Stimulated activated CD8-positive, alpha-beta memory T cell treated with anti-CD3 and anti-CD28 coated beads, Interleukin-2, amount 100 ng/mL, for 1 hour (primary cell): ENCODE data around the gene ALDH1A2.

Experiments used
- DNase-seq, 2 donors: peaks; one replicate each; pipeline ENCODE4 v3.0.0-alpha.2; 2020; ENCODE audit warnings: low read depth in 2 of 2

ALDH1A2 gene

DNA sequence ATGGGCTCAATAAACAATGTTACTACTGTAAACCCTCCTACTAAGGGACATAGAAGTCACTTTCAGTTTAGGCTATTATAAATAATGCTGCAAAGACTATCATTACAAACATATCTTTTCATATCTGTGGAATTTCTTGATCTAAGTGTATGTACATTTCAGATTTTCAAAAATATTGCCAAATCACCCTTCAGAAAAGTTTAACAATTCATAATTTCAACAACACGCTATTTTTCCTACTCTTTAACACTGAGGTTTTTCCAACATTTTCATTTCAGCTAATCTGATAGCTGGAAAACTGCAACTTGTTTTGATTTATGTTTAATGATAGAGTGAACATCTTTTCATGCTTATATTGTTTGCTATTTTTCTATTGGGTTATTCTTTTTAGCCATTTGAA, 69.0 kb downstream of the ALDH1A2 start:
- no peak for DNase-seq

DNA sequence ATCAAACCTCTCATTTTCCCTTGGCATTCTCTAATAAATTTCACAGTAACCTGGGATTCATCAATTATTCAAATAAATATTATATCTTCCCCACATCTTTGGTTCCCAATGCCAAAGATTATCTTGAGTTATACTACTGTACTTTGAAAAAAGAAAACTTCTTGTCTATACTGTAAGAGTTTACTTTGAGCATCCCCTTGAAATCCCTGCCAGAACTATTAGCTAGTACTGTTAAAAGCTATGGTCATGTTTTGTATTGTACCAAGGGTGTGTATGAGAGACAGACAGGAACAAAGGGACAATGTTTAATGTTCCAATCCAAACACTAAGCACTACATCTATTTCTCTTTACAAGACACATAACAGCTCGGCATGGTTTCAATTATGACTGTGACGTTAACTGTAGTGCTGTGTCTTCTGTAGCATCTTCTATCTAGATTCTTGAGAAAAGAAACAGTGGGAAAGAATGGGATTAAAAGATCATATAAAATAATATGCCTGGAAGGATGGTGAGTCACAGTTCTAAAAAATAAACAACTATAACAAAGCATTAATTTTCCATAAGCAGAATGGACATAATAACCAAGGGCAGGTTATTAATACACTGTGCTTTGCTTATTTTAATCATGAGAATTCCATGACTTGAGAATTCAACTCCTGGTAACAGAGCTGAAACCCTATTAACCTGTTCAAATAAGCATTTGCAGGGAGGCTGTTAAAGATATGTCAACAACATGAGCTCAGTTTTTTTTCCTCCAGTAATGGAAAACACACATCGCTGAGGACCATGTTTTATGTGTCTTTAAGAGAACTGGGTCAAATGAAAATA, 71.1 kb downstream of the ALDH1A2 start:
- DNase-seq: no peak

DNA sequence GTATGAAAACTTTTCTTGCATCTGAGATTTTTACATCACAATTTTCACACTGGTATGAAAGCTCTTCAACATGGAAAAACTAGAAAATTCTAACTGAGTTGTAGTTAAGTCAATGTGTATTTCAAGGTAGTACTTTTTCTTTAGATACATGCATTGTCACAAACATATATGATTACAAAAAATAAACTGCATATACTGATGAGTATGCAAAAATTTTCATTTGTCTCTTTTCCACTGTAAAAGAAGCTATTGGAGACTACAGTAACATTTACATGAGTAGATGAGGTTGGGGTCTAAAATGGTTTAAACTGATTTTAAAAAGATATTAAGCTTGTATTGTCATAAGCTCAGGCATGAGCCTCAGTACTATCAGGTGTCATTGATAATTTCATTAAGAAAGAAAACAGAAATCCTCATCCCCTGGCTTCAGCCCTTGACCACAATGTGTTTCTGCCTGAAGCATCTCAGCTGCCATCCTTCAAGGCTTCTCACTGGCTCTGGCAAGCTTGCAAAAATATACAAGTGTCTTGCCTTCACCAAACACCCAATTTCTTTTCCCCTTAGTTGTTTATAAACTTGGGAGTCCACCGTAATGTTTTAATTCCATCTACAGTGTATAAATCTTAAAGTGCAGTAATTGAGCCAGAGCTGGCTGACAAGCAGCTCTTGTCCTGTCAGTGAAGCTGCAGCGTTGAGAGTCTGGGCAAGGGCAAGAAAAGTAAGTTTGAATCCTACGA, 71.9 kb downstream of the ALDH1A2 start:
- no peak for DNase-seq

DNA sequence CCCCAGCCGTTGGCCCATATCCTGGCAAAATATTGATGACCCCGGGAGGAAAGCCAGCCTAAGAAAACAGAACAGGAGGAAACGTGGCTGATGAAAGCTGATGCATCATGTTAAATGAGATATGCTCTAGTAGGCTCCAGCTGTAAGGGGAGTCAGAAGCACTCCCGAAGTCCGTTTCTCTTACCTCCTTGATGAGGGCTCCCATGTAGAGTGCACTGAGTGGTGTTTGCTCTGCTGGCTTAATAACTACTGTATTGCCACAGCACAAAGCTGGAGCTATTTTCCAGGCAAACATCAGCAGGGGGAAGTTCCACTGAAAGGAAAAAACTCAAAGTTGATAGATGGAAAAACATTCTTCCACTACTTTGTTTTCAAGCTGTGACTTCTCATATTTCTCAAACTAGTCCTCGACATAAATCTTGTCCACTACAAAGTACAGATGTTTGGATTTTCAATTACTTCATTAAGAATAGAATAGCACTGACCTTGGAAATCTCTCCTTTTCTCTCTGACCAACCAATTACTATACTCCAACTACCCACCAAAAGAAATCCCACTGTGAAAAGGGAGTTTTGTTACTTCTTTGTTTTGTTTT, 72.7 kb downstream of the ALDH1A2 start:
- DNase-seq: no peak

DNA sequence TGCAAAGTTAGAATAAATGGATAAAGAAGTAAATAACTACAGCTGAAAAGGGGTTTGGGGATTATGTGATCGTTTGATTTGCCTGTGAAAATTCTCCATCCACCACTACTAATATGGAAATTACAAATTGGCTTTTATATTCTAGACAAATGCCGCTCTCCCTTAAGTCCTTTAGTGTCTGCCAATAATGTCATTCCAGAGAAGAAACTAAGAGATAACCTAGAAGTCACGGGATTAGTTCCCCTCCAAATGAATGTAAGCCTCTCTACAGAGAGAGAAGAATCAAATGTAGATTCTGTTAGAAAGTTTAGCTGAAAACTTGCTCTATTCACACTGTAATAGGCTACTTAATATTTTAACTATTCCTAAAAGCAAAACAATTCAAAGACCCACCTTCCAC, 92.0 kb downstream of the ALDH1A2 start:
- no peak for DNase-seq

DNA sequence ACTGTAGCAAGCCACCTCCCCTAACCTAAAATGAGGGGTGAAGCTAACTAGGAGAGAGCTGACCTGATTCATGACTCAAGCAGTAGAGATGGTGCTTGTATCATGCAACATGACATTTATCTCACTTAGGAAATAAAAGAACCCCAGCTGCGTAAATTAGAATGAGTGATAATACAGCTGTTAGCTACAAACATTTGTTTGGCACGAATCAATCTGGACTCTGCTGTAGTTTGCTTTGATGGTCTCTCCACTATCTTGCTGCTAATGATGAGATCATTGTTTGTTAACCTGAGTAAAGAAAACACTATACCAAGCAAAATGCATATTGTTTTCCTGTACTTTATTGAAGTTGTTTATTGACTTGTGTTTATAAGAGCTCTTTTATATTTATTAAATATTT, 92.6 kb downstream of the ALDH1A2 start:
- DNase-seq: no peak

DNA sequence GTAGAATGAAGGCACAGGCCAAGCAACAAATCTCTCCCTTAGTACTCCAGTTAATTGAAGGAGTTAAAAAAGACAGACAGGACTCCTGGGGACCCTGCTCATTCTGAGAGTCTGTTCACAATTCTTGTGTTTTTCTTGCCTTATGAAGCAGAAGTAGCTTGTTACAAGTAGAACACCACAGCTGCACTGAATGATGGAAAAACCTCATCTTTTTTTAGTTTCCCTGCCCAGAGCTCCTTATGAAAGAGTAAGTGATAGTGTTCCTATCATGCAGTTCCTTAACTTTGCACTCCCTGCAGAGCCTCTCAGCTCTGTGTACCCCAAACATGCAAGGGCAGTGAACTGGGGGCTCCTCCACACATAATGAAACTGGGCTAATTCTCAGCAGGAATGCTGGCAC, 95.5 kb downstream of the ALDH1A2 start:
- no peak for DNase-seq

DNA sequence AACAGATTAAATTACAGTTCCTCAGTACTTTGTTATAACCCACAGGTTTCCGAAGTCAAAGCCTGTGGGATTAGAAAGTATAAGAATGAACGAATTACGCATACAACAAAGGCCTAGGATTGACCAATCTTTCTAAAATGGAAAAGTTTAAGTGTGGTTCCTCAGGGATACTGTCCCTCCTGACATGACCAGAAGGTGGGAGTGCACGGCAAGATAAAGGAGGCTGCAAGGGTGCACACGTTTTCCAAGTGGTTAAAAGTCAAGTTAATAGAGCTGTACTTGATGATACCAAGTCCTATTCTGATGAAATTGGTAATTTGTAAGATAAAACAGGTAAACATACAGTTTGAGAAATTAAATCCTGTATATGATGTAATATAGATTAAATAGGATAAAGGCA, 96.2 kb downstream of the ALDH1A2 start:
- no peak for DNase-seq

DNA sequence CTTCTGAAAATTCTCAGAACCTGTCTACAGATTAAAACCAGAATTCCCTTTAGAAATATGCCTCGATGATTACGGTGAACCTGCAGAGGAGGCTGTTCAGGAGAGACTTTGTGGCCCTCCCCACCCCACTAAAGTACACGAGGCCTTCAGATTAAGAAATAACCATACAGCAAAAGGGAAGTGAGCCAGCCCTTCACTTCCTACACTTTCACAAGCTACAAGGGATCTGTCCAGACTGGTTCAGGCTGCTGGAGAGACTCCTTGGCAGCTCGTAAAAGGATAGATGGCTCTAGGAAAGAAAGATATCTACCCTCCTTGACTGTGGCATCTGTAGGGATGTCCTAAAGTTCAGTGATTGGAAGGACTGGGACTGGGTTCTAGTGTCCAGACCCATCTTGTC, 102.6 kb downstream of the ALDH1A2 start:
- no peak for DNase-seq

DNA sequence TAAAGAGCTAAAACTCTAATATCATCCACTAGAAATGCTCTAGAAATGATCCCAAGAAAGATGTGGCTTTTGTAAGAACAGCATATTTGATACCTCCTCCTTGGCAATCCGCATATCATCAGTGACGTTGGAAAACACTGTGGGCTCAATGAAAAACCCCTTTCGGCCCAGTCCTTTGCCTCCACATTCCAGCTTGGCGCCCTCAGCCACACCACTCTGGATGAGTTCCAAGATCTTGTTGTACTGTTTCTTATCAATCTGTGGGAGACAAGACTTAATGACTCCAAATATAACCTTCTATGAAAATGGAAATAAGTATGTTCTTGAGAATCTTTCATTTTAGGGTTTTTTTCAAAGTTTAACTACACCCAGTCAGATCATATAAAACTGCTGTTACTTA, 103.6 kb downstream of the ALDH1A2 start:
- DNase-seq: no peak

DNA sequence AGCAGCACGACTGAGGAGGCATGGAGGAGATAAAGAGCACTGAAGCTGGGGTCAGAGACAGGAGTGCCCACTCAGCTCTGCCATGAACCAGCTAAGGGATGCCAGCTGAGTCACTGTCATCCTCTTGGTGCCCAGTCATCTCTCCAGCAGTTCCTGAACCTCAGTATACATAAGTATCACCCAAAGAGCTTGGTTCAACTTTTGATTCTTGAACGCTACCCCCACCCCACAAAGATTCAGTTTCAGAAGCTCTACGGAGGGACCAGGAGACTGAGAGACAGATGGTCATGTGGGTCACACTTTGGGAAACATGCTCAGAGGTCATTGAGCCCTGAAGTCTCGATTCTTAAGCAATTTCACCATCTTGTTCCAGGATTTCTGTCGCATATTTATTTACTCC, 108.4 kb downstream of the ALDH1A2 start:
- DNase-seq: no peak

DNA sequence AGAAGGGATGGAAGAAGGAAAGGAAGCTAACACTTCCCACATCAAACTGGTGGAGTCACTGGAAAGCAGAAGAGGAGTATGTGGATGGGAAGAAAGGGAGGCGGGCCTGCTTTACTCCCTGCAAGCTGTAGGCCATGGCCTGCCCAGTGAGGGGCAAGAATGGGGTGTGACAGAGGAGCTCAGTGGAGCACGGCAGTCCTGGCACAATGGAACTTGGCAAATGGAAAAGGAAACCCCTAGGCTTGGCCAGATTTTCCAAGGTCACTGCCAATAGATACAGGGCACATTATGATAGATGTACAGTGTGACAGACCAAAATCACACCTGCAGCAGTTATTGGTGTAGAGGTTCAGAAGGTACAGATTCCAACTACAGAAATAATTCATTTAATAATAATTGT, 111.6 kb downstream of the ALDH1A2 start:
- DNase-seq: no peak

DNA sequence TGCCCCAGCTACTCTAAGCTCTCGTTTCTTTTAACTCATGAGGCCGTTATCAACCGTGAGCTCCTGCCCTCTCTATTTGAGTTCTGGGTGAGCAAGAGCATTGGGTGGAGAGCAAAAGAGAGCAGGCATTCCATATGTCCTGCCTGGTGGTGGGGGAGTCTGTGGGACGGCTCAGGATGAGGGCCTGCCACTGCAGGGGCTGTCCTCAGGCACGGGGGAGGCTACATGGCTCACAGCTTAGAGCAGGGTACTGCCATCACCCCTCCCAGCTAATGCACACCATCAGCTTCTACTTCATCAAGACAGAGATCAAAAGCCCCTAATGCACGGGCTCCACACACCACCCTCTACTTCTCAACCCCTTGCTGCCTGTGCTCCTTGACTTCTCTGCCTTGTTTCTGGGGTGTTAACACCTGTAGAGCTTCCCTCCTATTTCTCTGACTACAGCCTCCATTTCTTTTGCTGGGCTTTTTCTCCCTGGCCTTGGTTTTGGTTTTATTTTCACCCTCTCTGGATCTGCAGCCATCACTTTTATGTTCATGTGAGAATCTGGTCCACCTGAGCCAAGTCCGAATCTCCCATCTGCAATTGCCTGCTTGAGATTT, 114.1 kb downstream of the ALDH1A2 start:
- no peak for DNase-seq

DNA sequence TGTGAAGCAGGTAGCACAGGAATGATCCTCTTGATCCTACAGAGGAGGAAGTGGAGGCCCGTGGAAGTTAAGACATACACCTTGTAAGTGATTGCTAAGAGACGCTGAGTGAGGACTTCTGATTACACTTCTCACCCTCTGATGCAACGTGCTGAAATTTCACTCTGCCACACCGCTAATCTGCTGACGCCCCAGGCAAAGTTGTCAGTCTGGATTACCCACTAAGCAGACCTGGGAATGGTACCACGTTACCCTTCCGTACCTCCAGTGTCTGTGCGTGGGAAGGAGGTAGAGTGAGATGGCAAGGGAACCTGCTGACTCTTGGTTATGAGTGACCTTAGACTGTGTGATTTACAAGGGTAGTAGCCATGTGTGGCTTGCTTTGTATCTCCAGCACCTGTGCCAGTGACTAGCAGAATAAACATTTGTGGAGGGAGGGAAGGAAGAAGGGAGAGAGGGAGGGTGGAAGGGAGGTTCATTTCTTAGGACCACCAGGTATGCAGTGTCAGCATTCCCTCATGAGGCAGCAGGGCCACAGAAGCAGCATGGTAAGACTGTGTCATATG, 115.0 kb downstream of the ALDH1A2 start:
- DNase-seq: no peak

DNA sequence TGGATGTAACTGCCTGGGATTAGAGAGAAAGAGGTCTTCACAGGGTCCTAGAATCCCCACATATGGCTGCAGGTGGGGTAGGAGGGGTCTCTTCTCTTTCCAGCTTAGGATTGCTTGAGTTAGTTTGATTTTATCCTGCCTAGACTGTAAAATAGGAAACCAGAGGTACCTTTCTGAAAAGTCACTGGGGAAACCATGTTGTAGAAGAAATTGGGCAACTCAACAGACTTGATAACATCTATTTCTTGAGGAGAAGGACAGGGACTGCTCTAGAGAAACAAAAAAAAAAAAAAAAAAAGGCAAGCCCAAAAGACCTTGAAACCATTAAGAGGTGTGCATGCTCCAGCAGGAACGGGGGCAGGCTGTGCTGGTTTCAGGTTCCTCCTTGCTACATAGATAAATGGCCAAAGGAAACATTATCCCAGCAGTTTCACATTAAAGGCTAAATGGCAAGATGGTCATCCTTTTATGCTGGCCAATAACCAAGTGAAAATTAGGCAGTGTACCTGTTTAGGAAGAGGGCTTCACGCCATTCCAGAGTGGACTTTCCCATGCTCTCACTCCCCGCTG, 116.1 kb downstream of the ALDH1A2 start:
- DNase-seq: no peak

DNA sequence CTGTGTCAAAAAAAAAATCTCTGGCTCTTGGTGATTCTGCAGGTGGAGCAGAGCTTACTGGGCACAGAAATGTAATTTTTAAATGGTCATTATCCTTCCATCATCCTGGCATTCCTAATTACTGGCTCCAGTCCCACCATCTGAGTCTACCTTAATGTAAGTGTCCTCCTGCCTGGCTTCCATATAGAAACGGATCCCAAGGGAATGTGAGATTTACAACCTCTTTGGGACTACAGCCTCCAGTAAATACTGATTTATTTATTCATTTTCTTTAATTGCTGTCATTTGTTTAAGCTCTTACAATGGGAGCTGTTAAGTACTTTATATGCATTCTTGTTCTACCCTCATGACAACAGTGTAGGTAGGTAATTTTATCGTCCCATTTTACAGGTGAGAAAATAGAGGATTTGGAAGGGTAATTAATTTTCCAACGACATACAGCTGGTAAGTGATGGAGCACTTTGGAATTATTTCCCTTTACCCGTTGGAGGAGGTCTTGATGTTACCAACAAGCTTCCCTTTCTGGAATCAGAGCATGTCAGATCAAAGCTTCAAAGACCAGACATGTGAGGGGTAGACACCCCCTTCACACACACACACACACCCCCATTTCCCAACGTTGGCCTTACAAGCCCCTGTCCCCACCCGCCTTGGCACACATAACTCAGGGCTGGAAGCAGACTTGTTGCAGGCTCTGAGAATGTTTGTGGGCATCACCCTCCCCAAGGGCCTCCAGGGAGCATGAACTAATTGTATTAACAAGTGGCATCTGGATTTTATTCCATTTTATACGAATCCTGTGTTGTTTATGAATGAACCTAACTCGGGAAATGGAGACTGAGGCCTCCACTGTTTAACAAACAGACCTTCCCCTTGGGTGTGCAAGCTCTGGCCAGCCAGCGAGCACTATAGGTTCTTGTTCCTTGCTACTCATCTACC, 116.9 kb downstream of the ALDH1A2 start:
- no peak for DNase-seq

DNA sequence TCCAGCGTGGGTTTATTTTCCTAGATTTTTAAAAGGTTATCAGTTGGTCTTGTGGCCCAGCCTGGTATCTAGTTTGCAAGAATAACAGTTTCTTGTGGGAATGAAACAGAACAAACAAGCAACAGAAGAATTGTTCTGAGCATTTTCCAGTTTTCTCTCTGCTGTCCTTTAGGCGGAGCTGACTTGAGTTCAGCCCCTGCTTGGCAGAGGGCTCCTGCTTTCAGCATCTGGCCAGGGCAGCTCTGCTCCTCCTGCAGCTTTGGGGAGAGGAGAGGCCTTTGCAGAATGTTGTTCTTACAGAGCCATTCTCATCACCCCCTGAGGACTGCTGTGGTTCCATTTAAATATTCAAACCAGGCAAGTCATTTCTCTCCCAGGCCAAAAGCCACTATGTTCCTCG, 117.7 kb downstream of the ALDH1A2 start:
- DNase-seq: no peak

DNA sequence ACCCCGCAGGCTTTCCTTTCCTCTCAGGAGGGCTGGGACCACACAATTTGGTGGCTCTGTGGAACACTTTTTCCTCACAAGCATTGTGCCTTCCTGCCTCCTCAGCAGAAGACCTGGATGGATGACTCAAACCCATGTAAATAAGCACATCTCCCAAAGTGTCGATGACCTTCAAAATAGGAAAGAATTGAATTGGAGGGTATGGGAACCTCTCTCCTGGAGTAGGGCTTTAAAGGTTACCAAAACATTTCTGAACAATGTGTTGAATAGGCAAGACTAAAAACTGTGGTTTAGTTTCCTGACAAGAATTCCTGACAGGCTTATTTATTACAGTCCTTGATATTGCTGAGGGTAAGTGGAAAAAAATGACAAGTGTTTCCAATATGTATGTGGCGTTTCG, 118.2 kb downstream of the ALDH1A2 start:
- no peak for DNase-seq

DNA sequence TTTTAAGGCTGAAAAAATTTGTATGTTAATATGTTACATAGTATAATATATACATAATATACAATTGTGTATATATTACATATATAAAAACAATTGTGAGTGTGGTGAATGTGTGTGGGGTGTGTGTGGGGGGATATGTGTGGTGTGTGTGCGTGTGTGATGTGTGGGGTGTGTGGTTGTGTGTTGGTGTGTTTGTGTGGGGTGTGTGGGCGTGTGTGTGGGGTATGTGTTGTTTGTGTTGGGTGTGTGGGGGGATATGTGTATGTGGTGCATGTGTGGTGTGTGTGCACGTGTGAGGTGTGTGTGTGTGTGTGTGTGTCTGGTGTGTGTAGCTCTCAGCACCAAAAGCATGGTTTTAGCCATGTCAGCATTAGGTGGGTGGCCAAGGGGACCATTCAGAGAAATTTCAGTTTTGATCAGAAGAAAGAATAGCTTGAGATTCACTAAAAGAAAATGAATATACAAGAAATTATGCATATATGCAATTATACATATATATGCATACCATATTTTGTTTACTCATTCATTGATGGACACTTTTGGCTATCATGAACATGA, 118.9 kb downstream of the ALDH1A2 start:
- DNase-seq: no peak

DNA sequence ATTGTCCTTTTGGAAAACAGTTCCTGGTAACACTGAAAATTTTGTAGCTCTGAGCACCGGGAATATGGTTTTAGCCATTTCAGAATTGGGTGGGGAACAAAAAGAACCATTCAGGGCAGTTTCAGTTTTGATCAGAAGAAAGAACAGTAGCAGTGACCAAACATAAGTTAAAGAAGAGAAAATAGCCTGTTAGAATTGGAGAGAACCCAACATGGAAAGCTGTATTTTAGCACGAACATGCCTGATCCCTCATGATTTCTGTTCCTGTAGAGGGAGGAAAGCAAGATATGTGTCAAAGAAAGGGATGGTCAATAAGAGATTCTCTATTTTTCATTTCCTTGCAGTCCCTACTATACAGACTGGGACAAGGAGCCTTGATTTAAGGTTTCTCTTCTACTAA, 119.9 kb downstream of the ALDH1A2 start:
- no peak for DNase-seq
